ENCODE results near the gene GDF2. TPM values are rescaled to one million over a fixed set of nuclear protein-coding genes. Genes with fewer than 3 reads are reported as not detected.
A peak's percentile ranks its signal among the peaks of the same experiment; 100 is the strongest.

Gene GDF2
- total RNA-seq, 2 experiments from 2014 or later = not detected

DNA sequence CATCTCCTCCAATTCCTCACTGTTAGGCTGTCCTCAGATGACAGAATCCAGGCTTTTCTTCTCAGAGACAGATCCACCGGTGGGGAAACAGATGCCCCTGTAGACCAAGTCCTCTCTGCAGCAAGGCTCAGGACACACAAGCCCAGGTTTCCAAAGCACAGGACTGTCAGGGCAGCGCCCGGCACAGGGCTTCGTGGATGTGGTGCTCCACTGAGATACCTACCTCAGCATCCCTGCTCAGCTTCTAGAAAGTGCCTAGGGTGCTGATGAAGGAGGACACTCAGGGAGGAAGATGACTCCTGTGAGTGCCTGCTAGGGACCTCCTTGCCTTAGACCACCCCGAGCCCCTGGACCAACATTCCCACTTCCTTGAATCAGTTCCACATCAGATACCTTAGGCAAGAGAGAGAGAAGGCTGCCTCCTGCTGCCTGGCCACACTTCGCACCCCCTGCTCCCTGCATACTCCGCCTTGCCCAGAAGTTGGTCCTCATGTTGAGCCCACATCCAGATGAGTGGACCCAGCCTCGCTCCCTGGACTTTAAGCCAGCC is 17.0 kb downstream of the GDF2 start:
- DNase-seq = no peak
- H3K27ac Mint-ChIP-seq = no peak overlapping the region
- CTCF ChIA-PET = interaction anchor here (0.7 to 2.3 kb wide), 5 partner anchors 285 to 314 kb away, joined by 3 to 24 read pairs (median 4); no protein-coding TSS in a partner anchor
- H3K27me3 Mint-ChIP-seq (ENCODE audit: low read depth) = peaks cover 4% of the 10 kb centered on the region
- H3K4me1 Mint-ChIP-seq (ENCODE audit: low read depth) = no peaks in the 10 kb centered on the region
- H3K9me3 Mint-ChIP-seq = no peaks in the 10 kb centered on the region
- H3K4me3 Mint-ChIP-seq = no peak overlapping the region
- no peaks in the 10 kb centered on the region for H3K36me3 Mint-ChIP-seq (ENCODE audit: low read depth)
- intact Hi-C loops (cut with micrococcal nuclease) = no loop called here

- intact Hi-C loops (cut with micrococcal nuclease) = loop anchor here (1.0 kb wide), 3 partner anchors 28 to 316 kb away; no protein-coding TSS in a partner anchor
- peaks cover 4% of the 10 kb centered on the region for H3K27me3 Mint-ChIP-seq (ENCODE audit: low read depth)
Observed at GRCh38 chr10:47339759-47340607, 17.7 kb downstream of the GDF2 start.

DNA sequence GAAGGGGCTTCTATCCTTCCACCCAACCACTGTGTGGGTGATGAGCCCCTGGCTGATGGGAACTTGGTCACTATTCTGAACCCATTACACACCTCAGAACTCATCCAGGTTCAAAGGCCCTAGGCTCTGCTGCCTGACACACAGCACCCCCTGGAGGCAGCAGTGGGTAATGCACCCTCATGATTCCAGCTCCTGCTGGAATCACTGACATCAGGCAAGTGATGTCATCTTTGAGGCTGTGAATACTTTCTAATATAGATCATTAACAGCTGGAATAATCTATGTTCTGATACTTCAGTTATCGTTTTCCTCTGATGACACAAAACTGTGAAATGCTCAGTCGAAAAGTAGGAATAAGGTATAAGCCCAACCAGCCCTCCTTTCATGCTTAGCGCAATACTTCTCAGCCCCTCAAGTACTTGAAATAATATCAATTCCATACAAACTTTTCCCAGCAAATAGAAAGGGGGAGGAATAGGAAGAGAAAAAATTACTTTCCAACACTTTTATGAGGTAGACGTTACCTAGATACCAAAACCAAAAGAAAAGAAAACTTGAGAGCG is 18.4 kb downstream of the GDF2 start:
- Mint-ChIP-seq H3K4me1 (ENCODE audit: low read depth) (no peaks in the 10 kb centered on the region), H3K27me3 (ENCODE audit: low read depth) (peaks cover 4% of the 10 kb centered on the region), H3K27ac (no peak overlapping the region), H3K36me3 (ENCODE audit: low read depth) (no peaks in the 10 kb centered on the region), H3K9me3 (no peaks in the 10 kb centered on the region), H3K4me3 (no peak overlapping the region)
- peak; percentile 78 for DNase-seq
- CTCF ChIA-PET = interaction anchor here (0.6 to 2.3 kb wide), 23 partner anchors 9 to 340 kb away, joined by 3 to 24 read pairs (median 4); no protein-coding TSS in a partner anchor
- intact Hi-C loops (cut with micrococcal nuclease) = loop anchor here (1.0 kb wide), 3 partner anchors 28 to 316 kb away; no protein-coding TSS in a partner anchor

More at GRCh38 chr10:47339759-47340607, 17.7 kb downstream of the GDF2 start:
- Mint-ChIP-seq H3K9me3 (no peaks in the 10 kb centered on the region), H3K36me3 (ENCODE audit: low read depth) (no peaks in the 10 kb centered on the region), H3K4me3 (no peak overlapping the region), H3K4me1 (ENCODE audit: low read depth) (no peaks in the 10 kb centered on the region), H3K27ac (no peak overlapping the region)
- no peak for DNase-seq
- CTCF ChIA-PET = interaction anchor here (0.6 to 2.3 kb wide), 19 partner anchors 9 to 339 kb away, joined by 3 to 24 read pairs (median 4); no protein-coding TSS in a partner anchor

GRCh38 chr10:47344996-47345870 is 23.0 kb downstream of the GDF2 start:
- H3K4me3 Mint-ChIP-seq = no peak overlapping the region
- H3K4me1 Mint-ChIP-seq (ENCODE audit: low read depth) = no peaks in the 10 kb centered on the region
- no peak for DNase-seq
- H3K27me3 Mint-ChIP-seq (ENCODE audit: low read depth) = peaks cover 3% of the 10 kb centered on the region
- no peak overlapping the region for H3K27ac Mint-ChIP-seq
- intact Hi-C loops (cut with micrococcal nuclease) = no loop called here
- CTCF ChIA-PET = interaction anchor here (1.0 kb wide), 1 partner anchor 297 kb away, joined by 4 read pairs; no protein-coding TSS in a partner anchor
- H3K9me3 Mint-ChIP-seq = no peaks in the 10 kb centered on the region
- H3K36me3 Mint-ChIP-seq (ENCODE audit: low read depth) = no peaks in the 10 kb centered on the region

DNA sequence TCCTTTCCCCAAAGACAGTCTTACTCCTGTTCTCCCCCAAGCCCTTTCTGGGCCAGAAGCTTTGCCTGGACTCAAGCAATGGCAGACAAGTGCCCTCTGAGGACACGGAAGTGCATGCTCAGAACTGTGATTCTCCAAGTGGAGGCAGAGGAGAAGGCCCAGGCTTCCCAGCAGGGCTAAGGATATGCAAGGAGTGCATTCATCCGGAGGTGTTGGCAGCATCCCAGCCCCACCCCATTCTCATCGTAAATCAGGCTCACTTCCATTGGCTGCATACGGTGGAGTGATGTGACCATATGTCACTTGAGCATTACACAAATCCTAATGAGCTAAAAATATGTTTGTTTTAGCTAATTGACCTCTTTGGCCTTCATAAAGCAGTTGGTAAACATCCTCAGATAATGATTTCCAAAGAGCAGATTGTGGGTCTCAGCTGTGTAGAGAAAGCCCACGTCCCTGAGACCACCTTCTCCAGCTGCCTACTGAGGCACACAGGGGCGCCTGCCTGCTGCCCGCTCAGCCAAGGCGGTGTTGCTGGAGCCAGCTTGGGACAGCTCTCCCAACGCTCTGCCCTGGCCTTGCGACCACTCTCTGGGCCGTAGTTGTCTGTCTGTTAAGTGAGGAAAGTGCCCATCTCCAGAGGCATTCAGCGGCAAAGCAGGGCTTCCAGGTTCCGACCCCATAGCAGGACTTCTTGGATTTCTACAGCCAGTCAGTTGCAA is 24.5 kb downstream of the GDF2 start:
- Mint-ChIP-seq H3K4me1 (ENCODE audit: low read depth) (no peaks in the 10 kb centered on the region), H3K27me3 (ENCODE audit: low read depth) (no peaks in the 10 kb centered on the region), H3K9me3 (no peaks in the 10 kb centered on the region), H3K4me3 (no peak overlapping the region), H3K27ac (no peak overlapping the region), H3K36me3 (ENCODE audit: low read depth) (no peaks in the 10 kb centered on the region)
- CTCF ChIA-PET = interaction anchor here (1.7 kb wide), 1 partner anchor 322 kb away, joined by 6 read pairs; no protein-coding TSS in a partner anchor
- no peak for DNase-seq
- intact Hi-C loops (cut with micrococcal nuclease) = no loop called here

GRCh38 chr10:47347303-47347675 is 25.0 kb downstream of the GDF2 start:
- no peak overlapping the region for H3K27ac Mint-ChIP-seq
- H3K9me3 Mint-ChIP-seq = no peaks in the 10 kb centered on the region
- CTCF ChIA-PET = interaction anchor here (0.7 to 1.7 kb wide), 2 partner anchors 44 to 323 kb away, joined by 3 to 6 read pairs; no protein-coding TSS in a partner anchor
- no peaks in the 10 kb centered on the region for H3K4me1 Mint-ChIP-seq (ENCODE audit: low read depth)
- intact Hi-C loops (cut with micrococcal nuclease) = no loop called here
- no peak overlapping the region for H3K4me3 Mint-ChIP-seq
- DNase-seq = no peak
- no peaks in the 10 kb centered on the region for H3K36me3 Mint-ChIP-seq (ENCODE audit: low read depth)
- no peaks in the 10 kb centered on the region for H3K27me3 Mint-ChIP-seq (ENCODE audit: low read depth)

- Mint-ChIP-seq H3K4me1 (ENCODE audit: low read depth) (no peaks in the 10 kb centered on the region), H3K9me3 (no peaks in the 10 kb centered on the region), H3K36me3 (ENCODE audit: low read depth) (no peaks in the 10 kb centered on the region), H3K27me3 (ENCODE audit: low read depth) (no peaks in the 10 kb centered on the region), H3K27ac (no peak within 1 kb of the TSS), H3K4me3 (no peak within 1 kb of the TSS)
- intact Hi-C loops (cut with micrococcal nuclease) = no loop called here
- CTCF ChIA-PET = no interaction called here
- no peak for DNase-seq
Observed at GRCh38 chr10:47348138-47348651, 25.9 kb downstream of the GDF2 start, which contains the start of gene RBP3. RBP3 (plus strand) TSS chr10:47348363; CDS start chr10:47348485, 122 bp downstream.

DNA sequence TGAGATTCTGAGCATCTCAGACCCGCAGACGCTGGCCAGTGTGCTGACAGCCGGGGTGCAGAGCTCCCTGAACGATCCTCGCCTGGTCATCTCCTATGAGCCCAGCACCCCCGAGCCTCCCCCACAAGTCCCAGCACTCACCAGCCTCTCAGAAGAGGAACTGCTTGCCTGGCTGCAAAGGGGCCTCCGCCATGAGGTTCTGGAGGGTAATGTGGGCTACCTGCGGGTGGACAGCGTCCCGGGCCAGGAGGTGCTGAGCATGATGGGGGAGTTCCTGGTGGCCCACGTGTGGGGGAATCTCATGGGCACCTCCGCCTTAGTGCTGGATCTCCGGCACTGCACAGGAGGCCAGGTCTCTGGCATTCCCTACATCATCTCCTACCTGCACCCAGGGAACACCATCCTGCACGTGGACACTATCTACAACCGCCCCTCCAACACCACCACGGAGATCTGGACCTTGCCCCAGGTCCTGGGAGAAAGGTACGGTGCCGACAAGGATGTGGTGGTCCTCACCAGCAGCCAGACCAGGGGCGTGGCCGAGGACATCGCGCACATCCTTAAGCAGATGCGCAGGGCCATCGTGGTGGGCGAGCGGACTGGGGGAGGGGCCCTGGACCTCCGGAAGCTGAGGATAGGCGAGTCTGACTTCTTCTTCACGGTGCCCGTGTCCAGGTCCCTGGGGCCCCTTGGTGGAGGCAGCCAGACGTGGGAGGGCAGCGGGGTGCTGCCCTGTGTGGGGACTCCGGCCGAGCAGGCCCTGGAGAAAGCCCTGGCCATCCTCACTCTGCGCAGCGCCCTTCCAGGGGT is 26.6 kb downstream of the GDF2 start:
- DNase-seq = no peak
- Mint-ChIP-seq H3K4me3 (no peak overlapping the region), H3K4me1 (ENCODE audit: low read depth) (no peaks in the 10 kb centered on the region), H3K9me3 (no peaks in the 10 kb centered on the region), H3K27ac (no peak overlapping the region), H3K36me3 (ENCODE audit: low read depth) (no peaks in the 10 kb centered on the region), H3K27me3 (ENCODE audit: low read depth) (no peaks in the 10 kb centered on the region)
- CTCF ChIA-PET = no interaction called here
- intact Hi-C loops (cut with micrococcal nuclease) = no loop called here

DNA sequence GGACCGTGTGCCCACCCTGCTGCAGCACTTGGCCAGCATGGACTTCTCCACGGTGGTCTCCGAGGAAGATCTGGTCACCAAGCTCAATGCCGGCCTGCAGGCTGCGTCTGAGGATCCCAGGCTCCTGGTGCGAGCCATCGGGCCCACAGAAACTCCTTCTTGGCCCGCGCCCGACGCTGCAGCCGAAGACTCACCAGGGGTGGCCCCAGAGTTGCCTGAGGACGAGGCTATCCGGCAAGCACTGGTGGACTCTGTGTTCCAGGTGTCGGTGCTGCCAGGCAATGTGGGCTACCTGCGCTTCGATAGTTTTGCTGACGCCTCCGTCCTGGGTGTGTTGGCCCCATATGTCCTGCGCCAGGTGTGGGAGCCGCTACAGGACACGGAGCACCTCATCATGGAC is 27.3 kb downstream of the GDF2 start:
- H3K36me3 Mint-ChIP-seq (ENCODE audit: low read depth) = no peaks in the 10 kb centered on the region
- H3K9me3 Mint-ChIP-seq = no peaks in the 10 kb centered on the region
- H3K4me1 Mint-ChIP-seq (ENCODE audit: low read depth) = no peaks in the 10 kb centered on the region
- no peak overlapping the region for H3K27ac Mint-ChIP-seq
- intact Hi-C loops (cut with micrococcal nuclease) = no loop called here
- no peak overlapping the region for H3K4me3 Mint-ChIP-seq
- no peak for DNase-seq
- CTCF ChIA-PET = no interaction called here
- no peaks in the 10 kb centered on the region for H3K27me3 Mint-ChIP-seq (ENCODE audit: low read depth)

GRCh38 chr10:47349941-47350371 is 27.7 kb downstream of the GDF2 start:
- CTCF ChIA-PET = no interaction called here
- Mint-ChIP-seq H3K36me3 (ENCODE audit: low read depth) (no peaks in the 10 kb centered on the region), H3K4me3 (no peak overlapping the region), H3K27ac (no peak overlapping the region), H3K9me3 (no peaks in the 10 kb centered on the region), H3K4me1 (ENCODE audit: low read depth) (no peaks in the 10 kb centered on the region), H3K27me3 (ENCODE audit: low read depth) (no peaks in the 10 kb centered on the region)
- intact Hi-C loops (cut with micrococcal nuclease) = no loop called here
- DNase-seq = no peak

All from activated naive CD4-positive, alpha-beta T cell treated with anti-CD3 and anti-CD28 coated beads for 36 hours (primary cell).